Neural cell (in vitro differentiated cells): ENCODE measurements around the gene KIAA1549. TPM values are rescaled to one million over a fixed set of nuclear protein-coding genes. Genes with fewer than 3 reads are reported as not detected.

Experiments
- H2AFZ ChIP-seq: fragments of 200-600, 300-800 bp; sonication (generic), shearing (Covaris generic); 2 replicates; pipeline ENCODE4 v1.6.0; 2014; ENCODE audit warnings: low read depth, mild to moderate bottlenecking, antibody characterized with exemption, low read length, moderate library complexity
- H3F3A ChIP-seq: fragments of 200-600 bp; shearing (Covaris generic); 2 replicates; pipeline ENCODE4 v1.6.1; 2016; ENCODE audit warnings: mild to moderate bottlenecking, moderate library complexity, mixed read lengths, antibody characterized with exemption, low read length; ENCODE audit not compliant: insufficient read depth, poor library complexity, severe bottlenecking
- H3K27ac ChIP-seq: fragments of 200-600, 300-800 bp; sonication (generic), shearing (Covaris generic); 2 replicates; pipeline ENCODE4 v1.5.1; 2014; ENCODE audit warnings: mild to moderate bottlenecking, low read length, moderate library complexity
- H3K27me3 ChIP-seq: fragments of 300-800, 200-600 bp; sonication (generic), shearing (Covaris generic); 2 replicates; pipeline ENCODE4 v1.6.0; 2014; ENCODE audit warnings: mild to moderate bottlenecking, low read depth, low read length, moderate library complexity; ENCODE audit not compliant: insufficient read depth
- H3K36me3 ChIP-seq: fragments of 300-800, 200-600 bp; sonication (generic), shearing (Covaris generic); 2 replicates; pipeline ENCODE4 v1.5.1; 2014; ENCODE audit warnings: mild to moderate bottlenecking, antibody characterized with exemption, low read length, moderate library complexity; ENCODE audit not compliant: insufficient read depth
- H3K4me2 ChIP-seq: fragments of 300-800, 200-600 bp; sonication (generic), shearing (Covaris generic); 2 replicates; pipeline ENCODE4 v1.6.0; 2014; ENCODE audit warnings: mild to moderate bottlenecking, low read length
- H3K4me3 ChIP-seq: fragments of 300-800, 200-600 bp; sonication (generic), shearing (Covaris generic); 2 replicates; pipeline ENCODE4 v1.5.1; 2014; ENCODE audit warnings: mild to moderate bottlenecking, low read length, moderate library complexity
- H3K79me2 ChIP-seq: fragments of 200-600 bp; shearing (Covaris generic); replicated peaks from 2 replicates; pipeline ENCODE4 v1.6.0; 2014; ENCODE audit warnings: mild to moderate bottlenecking, low read length, moderate library complexity; ENCODE audit not compliant: insufficient read depth
- H3K9ac ChIP-seq: fragments of 300-800, 200-600 bp; sonication (generic), shearing (Covaris generic); 2 replicates; pipeline ENCODE4 v1.6.1; 2016; ENCODE audit warnings: mild to moderate bottlenecking, low read length, mixed read lengths
- H3K9me2 ChIP-seq: fragments of 200-600 bp; shearing (Covaris generic); 2 replicates; pipeline ENCODE4 v1.6.1; 2016; ENCODE audit warnings: mild to moderate bottlenecking, low read length, mixed read lengths; ENCODE audit not compliant: insufficient read depth
- H3K9me3 ChIP-seq: fragments of 200-600, 300-800 bp; sonication (generic), shearing (Covaris generic); 2 replicates; pipeline ENCODE4 v1.6.1; 2016; ENCODE audit warnings: mild to moderate bottlenecking, mixed run types, low read length, moderate library complexity, mixed read lengths
- H4K20me1 ChIP-seq: fragments of 200-600 bp; shearing (Covaris generic); 2 replicates; pipeline ENCODE4 v1.6.1; 2016; ENCODE audit warnings: mild to moderate bottlenecking, mixed run types; ENCODE audit not compliant: insufficient read depth
- CTCF ChIP-seq: fragments of 450-650 bp; IDR thresholded peaks from 2 replicates; pipeline ENCODE4 v1.5.1; 2014; ENCODE audit warnings: antibody characterized with exemption, mild to moderate bottlenecking, moderate library complexity; ENCODE audit not compliant: poor library complexity, severe bottlenecking
- EP300 ChIP-seq: fragments of 450-650 bp; conservative IDR thresholded peaks from 2 replicates; pipeline ENCODE4 v1.6.1; 2014; ENCODE audit warnings: antibody characterized with exemption, mild to moderate bottlenecking, moderate library complexity; ENCODE audit not compliant: poor library complexity, severe bottlenecking
- EZH2 ChIP-seq: fragments of 200-600, 300-800 bp; shearing (Covaris generic), sonication (generic); IDR thresholded peaks from 2 replicates; pipeline ENCODE4 v1.6.1; 2014; ENCODE audit warnings: antibody characterized with exemption, low read length, borderline replicate concordance, mild to moderate bottlenecking; ENCODE audit not compliant: insufficient read depth, poor library complexity, severe bottlenecking
- MXI1 ChIP-seq: fragments of 450-650 bp; conservative IDR thresholded peaks from 2 replicates; pipeline ENCODE4 v1.6.1; 2014; ENCODE audit warnings: antibody characterized with exemption, mild to moderate bottlenecking; ENCODE audit not compliant: poor library complexity, severe bottlenecking
- POLR2AphosphoS5 ChIP-seq: IDR thresholded peaks from 2 replicates; pipeline ENCODE4 v1.6.1; 2012
- RAD21 ChIP-seq: fragments of 450-650 bp; conservative IDR thresholded peaks from 2 replicates; pipeline ENCODE4 v1.6.1; 2014; ENCODE audit warnings: antibody characterized with exemption, mild to moderate bottlenecking, moderate library complexity
- REST ChIP-seq: IDR thresholded peaks from 2 replicates; pipeline ENCODE4 v1.6.1; 2012; ENCODE audit warnings: borderline replicate concordance
- SMC3 ChIP-seq: fragments of 450-650 bp; conservative IDR thresholded peaks from 2 replicates; pipeline ENCODE4 v1.6.1; 2014; ENCODE audit warnings: antibody characterized with exemption, mild to moderate bottlenecking, moderate library complexity; ENCODE audit not compliant: poor library complexity
- TAF1 ChIP-seq: IDR thresholded peaks from 2 replicates; pipeline ENCODE4 v1.6.1; 2012; ENCODE audit warnings: low read depth
- polyA plus RNA-seq: library from polyadenylated mRNA; depleted of rRNA; stranded (reverse); fragments of >200 nt; gene quantifications from 2 replicates; pipeline ENCODE4 v1.2.3, GENCODE V29; 2014

Gene KIAA1549
- polyA plus RNA-seq, 1 donor from 2014 or later = 14.1 TPM

- Histone ChIP-seq H3K79me2 (no peaks in the 10 kb centered on the region), H3K36me3 (no peaks in the 10 kb centered on the region), H3K9ac (no peak overlapping the region), H3K27ac (no peak overlapping the region), H2AFZ (no peak overlapping the region), H3K4me3 (no peak overlapping the region), H3K9me2 (no peaks in the 10 kb centered on the region), H3K9me3 (no peaks in the 10 kb centered on the region), H4K20me1 (no peaks in the 10 kb centered on the region), H3K27me3 (no peaks in the 10 kb centered on the region), H3K4me2 (no peak overlapping the region), H3F3A (no peaks in the 10 kb centered on the region)
- TF ChIP-seq RAD21 (no peak), TAF1 (no peak), REST (no peak), EP300 (no peak), CTCF (no peak), EZH2 (no peak), SMC3 (no peak), MXI1 (no peak), POLR2AphosphoS5 (no peak)
Measured at GRCh38 chr7:138872576-138872975, 108.6 kb downstream of the KIAA1549 start.

- no peak overlapping the region for H3K27ac ChIP-seq
Measured at GRCh38 chr7:138871814-138872090, 109.4 kb downstream of the KIAA1549 start.

More at GRCh38 chr7:138871814-138872090, 109.4 kb downstream of the KIAA1549 start:
- H3K27me3 ChIP-seq = no peaks in the 10 kb centered on the region
- H4K20me1 ChIP-seq = no peaks in the 10 kb centered on the region
- H3K9ac ChIP-seq = no peak overlapping the region
- H2AFZ ChIP-seq = no peak overlapping the region
- H3K9me3 ChIP-seq = no peaks in the 10 kb centered on the region
- no peak overlapping the region for H3K4me3 ChIP-seq
- no peaks in the 10 kb centered on the region for H3F3A ChIP-seq
- H3K4me2 ChIP-seq = no peak overlapping the region
- TF ChIP-seq EP300 = no peak
- H3K79me2 ChIP-seq = no peaks in the 10 kb centered on the region
- H3K9me2 ChIP-seq = no peaks in the 10 kb centered on the region
- H3K36me3 ChIP-seq = no peaks in the 10 kb centered on the region
